ENCODE measurements around the gene RTEL1. TPM values are rescaled to one million over a fixed set of nuclear protein-coding genes. Genes with fewer than 3 reads are reported as not detected.

Gene RTEL1
- total RNA-seq, 1 experiment from 2014 or later, result 51.1 TPM

GRCh38 chr20:63701329-63702035 is 43.4 kb downstream of the RTEL1 start:
- no TSS peak for BruUV-seq (replicated peaks)

GRCh38 chr20:63702036-63702665 is 44.0 kb downstream of the RTEL1 start:
- Mint-ChIP-seq H3K4me1 (ENCODE audit: low read depth, unreplicated experiment) (peaks cover 18% of the 10 kb centered on the region), H3K27ac (ENCODE audit: unreplicated experiment) (peak overlapping the region; percentile 44), H3K4me3 (ENCODE audit: unreplicated experiment) (no peak overlapping the region), H3K36me3 (ENCODE audit: insufficient read depth, unreplicated experiment) (peaks cover 100% of the 10 kb centered on the region), H3K27me3 (ENCODE audit: insufficient read depth, unreplicated experiment) (no peaks in the 10 kb centered on the region), H3K9me3 (ENCODE audit: unreplicated experiment) (no peaks in the 10 kb centered on the region)
- Histone ChIP-seq H3K36me3 (ENCODE audit: control insufficient read depth, insufficient read depth, low read length) (peaks cover 12% of the 10 kb centered on the region), H3K4me1 (peaks cover 24% of the 10 kb centered on the region), H3K9me3 (no peaks in the 10 kb centered on the region), H3K4me3 (ENCODE audit: low read depth, low read length) (no peak overlapping the region), H3K27me3 (replicated peaks; ENCODE audit: control insufficient read depth, insufficient read depth, low read length) (no peaks in the 10 kb centered on the region)
- intact Hi-C loops (cut with micrococcal nuclease; ENCODE audit: unreplicated experiment), result no loop called here
- ChIA-PET CTCF (no interaction called here), POLR2A (no interaction called here)
- no TSS peak for BruUV-seq (replicated peaks)
- peak in 1 of 2 experiments; percentile 55 for DNase-seq
- no peak for TF ChIP-seq CTCF (IDR thresholded peaks at IDR 0.05; ENCODE audit: insufficient read depth in 1 of 2, low read depth in 1 of 2, low read length in 1 of 2, severe bottlenecking in 1 of 2, unreplicated experiment in 1 of 2)

More at GRCh38 chr20:63701329-63702035, 43.4 kb downstream of the RTEL1 start:
- intact Hi-C loops (cut with micrococcal nuclease; ENCODE audit: unreplicated experiment), result no loop called here
- CTCF ChIA-PET, result no interaction called here
- no peak for TF ChIP-seq CTCF (IDR thresholded peaks at IDR 0.05; ENCODE audit: insufficient read depth in 1 of 2, low read depth in 1 of 2, low read length in 1 of 2, severe bottlenecking in 1 of 2, unreplicated experiment in 1 of 2)
- Mint-ChIP-seq H3K9me3 (ENCODE audit: unreplicated experiment) (no peaks in the 10 kb centered on the region), H3K4me1 (ENCODE audit: low read depth, unreplicated experiment) (peaks cover 13% of the 10 kb centered on the region), H3K27ac (ENCODE audit: unreplicated experiment) (peak overlapping the region; percentile 30), H3K4me3 (ENCODE audit: unreplicated experiment) (no peak overlapping the region), H3K36me3 (ENCODE audit: insufficient read depth, unreplicated experiment) (peaks cover 100% of the 10 kb centered on the region), H3K27me3 (ENCODE audit: insufficient read depth, unreplicated experiment) (no peaks in the 10 kb centered on the region)
- Histone ChIP-seq H3K36me3 (ENCODE audit: control insufficient read depth, insufficient read depth, low read length) (peaks cover 12% of the 10 kb centered on the region), H3K4me1 (peaks cover 28% of the 10 kb centered on the region), H3K9me3 (no peaks in the 10 kb centered on the region), H3K4me3 (ENCODE audit: low read depth, low read length) (no peak overlapping the region), H3K27me3 (replicated peaks; ENCODE audit: control insufficient read depth, insufficient read depth, low read length) (no peaks in the 10 kb centered on the region)
- POLR2A ChIA-PET, result no interaction called here
- DNase-seq, result peak; percentile 29 to 58

GRCh38 chr20:63702751-63703470 is 44.8 kb downstream of the RTEL1 start:
- BruUV-seq (replicated peaks), result no TSS peak
- POLR2A ChIA-PET, result no interaction called here
- no peaks in the 10 kb centered on the region for H3K9me3 ChIP-seq
- no peak for TF ChIP-seq CTCF (IDR thresholded peaks at IDR 0.05; ENCODE audit: insufficient read depth in 1 of 2, low read depth in 1 of 2, low read length in 1 of 2, severe bottlenecking in 1 of 2, unreplicated experiment in 1 of 2)
- peaks cover 20% of the 10 kb centered on the region for H3K4me1 ChIP-seq
- Mint-ChIP-seq H3K27me3 (ENCODE audit: insufficient read depth, unreplicated experiment) (no peaks in the 10 kb centered on the region), H3K4me3 (ENCODE audit: unreplicated experiment) (no peak overlapping the region), H3K4me1 (ENCODE audit: low read depth, unreplicated experiment) (peaks cover 11% of the 10 kb centered on the region), H3K9me3 (ENCODE audit: unreplicated experiment) (no peaks in the 10 kb centered on the region), H3K36me3 (ENCODE audit: insufficient read depth, unreplicated experiment) (peaks cover 100% of the 10 kb centered on the region), H3K27ac (ENCODE audit: unreplicated experiment) (peak overlapping the region; percentile 44)
- CTCF ChIA-PET, result no interaction called here
- peaks cover 12% of the 10 kb centered on the region for H3K36me3 ChIP-seq (ENCODE audit: control insufficient read depth, insufficient read depth, low read length)
- intact Hi-C loops (cut with micrococcal nuclease; ENCODE audit: unreplicated experiment), result no loop called here
- H3K4me3 ChIP-seq (ENCODE audit: low read depth, low read length), result no peak overlapping the region
- peak; percentile 17 to 42 for DNase-seq
- no peaks in the 10 kb centered on the region for H3K27me3 ChIP-seq (replicated peaks; ENCODE audit: control insufficient read depth, insufficient read depth, low read length)
